Tibial artery (tissue), 4 donors: ENCODE data around the gene DCAKD.

ENCODE experiments used
- DNase-seq, 2 donors: peaks; one replicate each; pipeline ENCODE4 v3.0.0-alpha.2; 2019
- H3K27ac ChIP-seq, 2 donors: fragments of 200-600 bp; sonication (generic) in 1 of 2; 1 replicate in 1 of 2; 2 replicates in 1 of 2; pipeline ENCODE4 v1.5.1; 2018 to 2019; ENCODE audit warnings: mild to moderate bottlenecking in 1 of 2
- H3K27me3 ChIP-seq, 2 donors: fragments of 200-600 bp; sonication (generic) in 1 of 2; one replicate each; pipeline versions ENCODE4 v1.5.1 to v1.6.0; 2016 to 2019
- H3K36me3 ChIP-seq, 3 donors: fragments of 200-600 bp; sonication (generic) in 2 of 3; one replicate each; pipeline ENCODE4 v1.5.1; 2016 to 2019; ENCODE audit warnings: mild to moderate bottlenecking in 2 of 3
- H3K4me1 ChIP-seq, 4 donors: fragments of 200-600 bp; sonication (generic) in 2 of 4; 1 replicate in 3 of 4; 2 replicates in 1 of 4; pipeline ENCODE4 v1.5.1; 2016 to 2019
- H3K4me3 ChIP-seq, 2 donors: fragments of 200-600 bp; sonication (generic) in 1 of 2; 1 replicate in 1 of 2; 2 replicates in 1 of 2; pipeline ENCODE4 v1.5.1; 2018 to 2019; ENCODE audit warnings: mild to moderate bottlenecking in 2 of 2
- H3K9me3 ChIP-seq, 3 donors: fragments of 200-600 bp; sonication (generic) in 1 of 3; one replicate each; pipeline ENCODE4 v1.5.1; 2016 to 2019
- CTCF ChIP-seq, 2 experiments: fragments of 200-600 bp in 1 of 2; fragments of 450-650 bp in 1 of 2; IDR thresholded peaks; one replicate each; pipeline ENCODE4 v1.5.1; 2017 to 2019; ENCODE audit warnings: antibody characterized with exemption in 2 of 2, mild to moderate bottlenecking in 1 of 2, moderate library complexity in 1 of 2
- intact Hi-C: fragments of 100-400 bp; cut with DNase I; formaldehyde crosslinking; loops from one replicate; pipeline ENCODE4 v1.15.0; 2023; ENCODE audit warnings: low total_unique reads

DCAKD gene

GRCh38 chr17:45011767-45012166 lies 39.7 kb downstream of the DCAKD start:
- no peak for DNase-seq
- intact Hi-C loops: no loop called here

DNA sequence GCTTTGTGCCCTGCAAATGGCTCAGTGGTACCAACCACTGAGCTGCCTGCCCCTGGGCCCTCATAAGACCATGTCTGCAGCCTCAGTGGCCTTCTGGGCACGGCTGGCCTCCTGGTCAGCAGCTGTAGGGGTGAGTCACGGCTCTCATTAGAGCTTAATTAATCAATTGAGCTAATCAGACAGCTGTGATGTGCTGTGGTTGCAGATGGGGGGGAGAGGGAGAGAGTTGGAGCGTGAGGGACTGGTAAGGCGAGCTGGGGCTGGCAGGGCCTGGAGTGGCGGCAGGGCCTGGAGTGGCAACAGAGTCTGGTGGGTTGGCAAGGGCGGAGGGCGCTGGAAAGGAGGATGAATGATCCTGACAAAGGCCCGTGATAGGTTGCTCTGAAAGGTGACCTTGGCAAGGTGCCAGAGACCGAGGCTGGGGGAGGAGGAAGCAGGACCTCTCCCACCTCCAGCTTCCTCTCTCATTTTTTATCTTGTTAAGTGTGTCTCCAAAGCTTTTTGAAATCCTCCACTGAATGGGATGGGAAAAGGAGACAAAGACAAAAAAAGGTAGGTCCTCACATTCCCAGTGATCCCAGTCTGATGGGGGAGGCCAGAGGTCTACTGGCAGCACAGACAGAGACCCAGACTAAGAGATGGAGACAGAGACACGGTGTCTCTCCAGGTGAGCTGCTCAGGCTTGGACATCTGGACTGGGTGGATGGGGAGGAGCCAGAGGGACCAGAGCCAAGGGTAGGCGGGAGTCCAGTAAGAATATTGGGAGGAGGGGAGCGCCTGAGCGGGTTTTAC lies 41.6 kb downstream of the DCAKD start:
- Histone ChIP-seq H3K4me1 (peaks cover 0 to 9% (median 2%) of the 10 kb centered on the region in 4 donors), H3K4me3 (no peak overlapping the region), H3K27ac (no peak overlapping the region), H3K27me3 (peaks cover 0 to 16% of the 10 kb centered on the region in 2 donors), H3K36me3 (no peaks in the 10 kb centered on the region), H3K9me3 (no peaks in the 10 kb centered on the region)
- DNase-seq: no peak
- no peak for TF ChIP-seq CTCF (IDR thresholded peaks at IDR 0.05)
- intact Hi-C loops: loop anchor here (10.0 kb wide), 1 partner anchor 245 kb away; no protein-coding TSS in a partner anchor

More at GRCh38 chr17:45011767-45012166, 39.7 kb downstream of the DCAKD start:
- H3K9me3 ChIP-seq: no peaks in the 10 kb centered on the region
- H3K4me1 ChIP-seq: peaks cover 0 to 9% (median 2%) of the 10 kb centered on the region in 4 donors
- H3K36me3 ChIP-seq: no peaks in the 10 kb centered on the region
- no peak for TF ChIP-seq CTCF (IDR thresholded peaks at IDR 0.05)
- H3K27ac ChIP-seq: no peak overlapping the region
- H3K27me3 ChIP-seq: peaks cover 0 to 11% of the 10 kb centered on the region in 2 donors
- no peak overlapping the region for H3K4me3 ChIP-seq

DNA sequence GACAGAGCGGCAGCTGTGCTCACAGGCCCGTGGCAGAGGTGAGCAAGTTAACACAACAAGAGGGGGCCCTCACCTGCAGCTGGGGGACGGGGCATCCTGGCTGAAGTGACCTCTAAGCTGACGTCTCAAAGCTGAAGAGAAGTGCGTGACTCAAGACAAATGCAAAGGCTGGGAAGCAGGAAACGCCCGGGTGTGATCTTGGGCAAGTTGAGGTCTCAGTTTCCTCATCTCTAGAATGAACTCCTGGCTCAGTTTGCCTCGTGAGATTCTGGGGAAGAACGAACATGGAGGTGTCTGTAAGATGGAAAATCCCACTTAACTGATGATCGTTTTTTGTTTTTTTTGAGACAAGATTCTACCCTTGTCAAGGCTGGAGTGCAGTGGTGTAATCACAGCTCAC lies 43.2 kb downstream of the DCAKD start:
- Histone ChIP-seq H3K4me1 (peaks cover 0 to 8% (median 2%) of the 10 kb centered on the region in 4 donors), H3K27me3 (peaks cover 0 to 16% of the 10 kb centered on the region in 2 donors), H3K9me3 (no peaks in the 10 kb centered on the region), H3K36me3 (no peaks in the 10 kb centered on the region), H3K4me3 (no peak overlapping the region), H3K27ac (no peak overlapping the region)
- intact Hi-C loops: loop anchor here (10.0 kb wide), 1 partner anchor 243 kb away; no protein-coding TSS in a partner anchor
- DNase-seq: no peak
- no peak for TF ChIP-seq CTCF (IDR thresholded peaks at IDR 0.05)

- no peaks in the 10 kb centered on the region for H3K9me3 ChIP-seq
- no peak for TF ChIP-seq CTCF (IDR thresholded peaks at IDR 0.05)
- H3K36me3 ChIP-seq: no peaks in the 10 kb centered on the region
- intact Hi-C loops: loop anchor here (10.0 kb wide), 1 partner anchor 242 kb away; no protein-coding TSS in a partner anchor
- DNase-seq: no peak
- no peak overlapping the region for H3K27ac ChIP-seq
- H3K4me1 ChIP-seq: no peaks in the 10 kb centered on the region
- no peak overlapping the region for H3K4me3 ChIP-seq
- peaks cover 0 to 16% of the 10 kb centered on the region in 2 donors for H3K27me3 ChIP-seq
Observed at GRCh38 chr17:45006927-45007461, 44.4 kb downstream of the DCAKD start.

- Histone ChIP-seq H3K9me3 (no peaks in the 10 kb centered on the region), H3K4me3 (no peak overlapping the region), H3K27ac (no peak overlapping the region), H3K36me3 (no peaks in the 10 kb centered on the region), H3K4me1 (no peaks in the 10 kb centered on the region), H3K27me3 (peaks cover 0 to 16% of the 10 kb centered on the region in 2 donors)
- no peak for DNase-seq
- no peak for TF ChIP-seq CTCF (IDR thresholded peaks at IDR 0.05)
- intact Hi-C loops: loop anchor here (10.0 kb wide), 1 partner anchor 241 kb away; no protein-coding TSS in a partner anchor
Observed at GRCh38 chr17:45005700-45006099, 45.7 kb downstream of the DCAKD start.
